ENCODE results near the gene FSHR.

FSHR gene

GRCh38 chr2:48954935-48955334 lies 199.4 kb downstream of the FSHR start:
- DNase-seq (ENCODE audit: low spot score) = no peak

- no peak for DNase-seq (ENCODE audit: low spot score)
These were observed 200.0 kb downstream of the FSHR start for GRCh38 chr2:48954311-48954710.

- no peak for DNase-seq (ENCODE audit: low spot score)
These were observed 201.7 kb downstream of the FSHR start for GRCh38 chr2:48952614-48953013.

GRCh38 chr2:48952143-48952542 lies 202.2 kb downstream of the FSHR start:
- no peak for DNase-seq (ENCODE audit: low spot score)

GRCh38 chr2:48948400-48949125 lies 205.8 kb downstream of the FSHR start:
- DNase-seq (ENCODE audit: low spot score) = no peak

- peak; percentile 44 for DNase-seq (ENCODE audit: low spot score)
These were observed 207.8 kb downstream of the FSHR start for GRCh38 chr2:48946449-48947048.

GRCh38 chr2:48944956-48945355 lies 209.4 kb downstream of the FSHR start:
- DNase-seq (ENCODE audit: low spot score) = no peak

GRCh38 chr2:48943436-48943835 lies 210.9 kb downstream of the FSHR start:
- DNase-seq (ENCODE audit: low spot score) = no peak

- DNase-seq (ENCODE audit: low spot score) = no peak
These were observed 212.4 kb downstream of the FSHR start for GRCh38 chr2:48941908-48942307.

GRCh38 chr2:48941456-48941855 lies 212.9 kb downstream of the FSHR start:
- no peak for DNase-seq (ENCODE audit: low spot score)

- DNase-seq (ENCODE audit: low spot score) = no peak
These were observed 213.7 kb downstream of the FSHR start for GRCh38 chr2:48940606-48941005.

GRCh38 chr2:48939232-48939631 lies 215.1 kb downstream of the FSHR start:
- DNase-seq (ENCODE audit: low spot score) = no peak

- DNase-seq (ENCODE audit: low spot score) = no peak
These were observed 216.1 kb downstream of the FSHR start for GRCh38 chr2:48938231-48938630.

GRCh38 chr2:48934807-48935206 lies 219.5 kb downstream of the FSHR start:
- DNase-seq (ENCODE audit: low spot score) = no peak

GRCh38 chr2:48933828-48934497 lies 220.4 kb downstream of the FSHR start:
- DNase-seq (ENCODE audit: low spot score) = no peak

GRCh38 chr2:48932667-48933066 lies 221.6 kb downstream of the FSHR start:
- DNase-seq (ENCODE audit: low spot score) = no peak

- no peak for DNase-seq (ENCODE audit: low spot score)
These were observed 224.6 kb downstream of the FSHR start for GRCh38 chr2:48929571-48930301.

- DNase-seq (ENCODE audit: low spot score) = no peak
These were observed 227.0 kb downstream of the FSHR start for GRCh38 chr2:48927355-48927754.

GRCh38 chr2:48915884-48916283 lies 238.4 kb downstream of the FSHR start:
- DNase-seq (ENCODE audit: low spot score) = no peak

- DNase-seq (ENCODE audit: low spot score) = no peak
These were observed 239.1 kb downstream of the FSHR start for GRCh38 chr2:48915227-48915626.

GRCh38 chr2:48914477-48915089 lies 239.7 kb downstream of the FSHR start:
- DNase-seq (ENCODE audit: low spot score) = no peak
